OCI-LY1 (cell line): ENCODE measurements around the gene TCEAL3.

Experiments
- H2AFZ ChIP-seq: fragments of 200-600 bp; sonication (generic), shearing (Covaris generic); 2 replicates; pipeline ENCODE4 v1.6.0; 2014; ENCODE audit warnings: antibody characterized with exemption, mild to moderate bottlenecking, low read length
- H3F3A ChIP-seq: fragments of 200-600 bp; sonication (generic), shearing (Covaris generic); 2 replicates; pipeline ENCODE4 v1.6.0; 2014; ENCODE audit warnings: mild to moderate bottlenecking, antibody characterized with exemption, low read length, moderate library complexity; ENCODE audit not compliant: insufficient read depth
- H3K27ac ChIP-seq: fragments of 200-600 bp; sonication (generic); 2 replicates; pipeline ENCODE4 v1.5.1; 2014; ENCODE audit warnings: low read length, mixed run types, mild to moderate bottlenecking, low read depth; ENCODE audit not compliant: poor library complexity, severe bottlenecking
- H3K27me3 ChIP-seq: fragments of 200-600 bp; sonication (generic); 2 replicates; pipeline ENCODE4 v1.6.0; 2014; ENCODE audit warnings: antibody characterized with exemption, mild to moderate bottlenecking, low read length, moderate library complexity; ENCODE audit not compliant: insufficient read depth
- H3K36me3 ChIP-seq: fragments of 200-600 bp; sonication (generic); 2 replicates; pipeline ENCODE4 v1.6.1; 2014; ENCODE audit warnings: mild to moderate bottlenecking, antibody characterized with exemption, low read length, moderate library complexity, mixed read lengths; ENCODE audit not compliant: insufficient read depth
- H3K4me1 ChIP-seq: fragments of 200-600 bp; sonication (generic); 2 replicates; pipeline ENCODE4 v1.5.1; 2014; ENCODE audit warnings: mild to moderate bottlenecking, low read length, moderate library complexity; ENCODE audit not compliant: insufficient read depth, severe bottlenecking
- H3K4me2 ChIP-seq: fragments of 200-600 bp; sonication (generic), shearing (Covaris generic); 2 replicates; pipeline ENCODE4 v1.6.1; 2014; ENCODE audit warnings: low read length
- H3K4me3 ChIP-seq: fragments of 200-600 bp; sonication (generic); 2 replicates; pipeline ENCODE4 v1.5.1; 2014; ENCODE audit warnings: low read length, low read depth, mild to moderate bottlenecking, mixed read lengths; ENCODE audit not compliant: poor library complexity, severe bottlenecking
- H3K79me2 ChIP-seq: fragments of 200-600 bp; shearing (Covaris generic); 2 replicates; pipeline ENCODE4 v1.6.1; 2016; ENCODE audit warnings: mixed run types, low read length, mixed read lengths; ENCODE audit not compliant: insufficient read depth
- H3K9ac ChIP-seq: fragments of 200-600 bp; sonication (generic), shearing (Covaris generic); 2 replicates; pipeline ENCODE4 v1.6.1; 2014; ENCODE audit warnings: mild to moderate bottlenecking, low read length, mixed read lengths
- H3K9me2 ChIP-seq: fragments of 200-600 bp; sonication (generic), shearing (Covaris generic); 2 replicates; pipeline ENCODE4 v1.6.1; 2014; ENCODE audit warnings: low read depth, mild to moderate bottlenecking, low read length, mixed read lengths
- H3K9me3 ChIP-seq: fragments of 200-600 bp; shearing (Covaris generic); 2 replicates; pipeline ENCODE4 v1.6.1; 2014; ENCODE audit warnings: low read length, mixed read lengths
- H4K20me1 ChIP-seq: fragments of 200-600 bp; sonication (generic), shearing (Covaris generic); 2 replicates; pipeline ENCODE4 v1.6.0; 2016; ENCODE audit warnings: mild to moderate bottlenecking, low read length; ENCODE audit not compliant: insufficient read depth
- CTCF ChIP-seq: fragments of 200-600 bp; sonication (generic), shearing (Covaris generic); IDR thresholded peaks from 2 replicates; pipeline ENCODE4 v1.5.1; 2017; ENCODE audit warnings: mild to moderate bottlenecking, antibody characterized with exemption, low read length, moderate library complexity, mixed read lengths
- EZH2 ChIP-seq: fragments of 200-600 bp; sonication (generic), shearing (Covaris generic); IDR thresholded peaks from 2 replicates; pipeline ENCODE4 v1.8.0; 2017; ENCODE audit warnings: borderline replicate concordance, mixed run types, mild to moderate bottlenecking, antibody characterized with exemption, low read length, moderate library complexity, mixed read lengths

TCEAL3 gene

GRCh38 chrX:103624111-103624510, 16.3 kb downstream of the TCEAL3 start:
- Histone ChIP-seq H3K36me3 (no peaks in the 10 kb centered on the region), H3K27me3 (no peaks in the 10 kb centered on the region), H3K4me1 (no peaks in the 10 kb centered on the region), H4K20me1 (no peaks in the 10 kb centered on the region), H3K9ac (no peak overlapping the region), H3K79me2 (no peaks in the 10 kb centered on the region), H3K4me3 (no peak overlapping the region), H3K9me3 (no peaks in the 10 kb centered on the region), H3F3A (no peaks in the 10 kb centered on the region), H3K4me2 (no peak overlapping the region), H2AFZ (no peak overlapping the region), H3K9me2 (no peaks in the 10 kb centered on the region), H3K27ac (no peak overlapping the region)
- no peak for TF ChIP-seq EZH2
- TF ChIP-seq CTCF: no peak

- H3K9ac ChIP-seq: no peak overlapping the region
- no peak overlapping the region for H3K4me2 ChIP-seq
- H4K20me1 ChIP-seq: no peaks in the 10 kb centered on the region
- H3K79me2 ChIP-seq: no peaks in the 10 kb centered on the region
- no peak overlapping the region for H3K27ac ChIP-seq
- H3K4me1 ChIP-seq: no peaks in the 10 kb centered on the region
- H3F3A ChIP-seq: no peaks in the 10 kb centered on the region
- TF ChIP-seq EZH2 (no peak), CTCF (no peak)
- H3K9me3 ChIP-seq: no peaks in the 10 kb centered on the region
- no peak overlapping the region for H3K4me3 ChIP-seq
- H3K9me2 ChIP-seq: no peaks in the 10 kb centered on the region
- H3K27me3 ChIP-seq: no peaks in the 10 kb centered on the region
- H2AFZ ChIP-seq: no peak overlapping the region
- no peaks in the 10 kb centered on the region for H3K36me3 ChIP-seq
Observed at GRCh38 chrX:103626855-103627254, 19.1 kb downstream of the TCEAL3 start.

- Histone ChIP-seq H3K36me3 (no peaks in the 10 kb centered on the region), H3K4me1 (no peaks in the 10 kb centered on the region), H3K4me3 (peak within 1 kb of the TSS; percentile 49), H2AFZ (no peak within 1 kb of the TSS), H3K4me2 (peak within 1 kb of the TSS; percentile 51), H4K20me1 (no peaks in the 10 kb centered on the region), H3K9ac (peak within 1 kb of the TSS; percentile 20; the same call in 1 of the 2 replicates), H3K9me2 (no peaks in the 10 kb centered on the region), H3K79me2 (no peaks in the 10 kb centered on the region), H3F3A (no peaks in the 10 kb centered on the region), H3K9me3 (no peaks in the 10 kb centered on the region), H3K27ac (no peak within 1 kb of the TSS), H3K27me3 (no peaks in the 10 kb centered on the region)
- no peak for TF ChIP-seq EZH2
Observed at GRCh38 chrX:103628386-103629317, 20.9 kb downstream of the TCEAL3 start, which contains the start of gene TCEAL1. TCEAL1 (plus strand) TSS chrX:103628975; CDS start chrX:103629917, 942 bp downstream.
